ENCODE results near the gene FAM98B.

FAM98B gene

GRCh38 chr15:38453971-38454695 lies at the start of gene FAM98B:
FAM98B (plus strand) TSS chr15:38454127; CDS start chr15:38454162, 35 bp downstream.
- H3K4me3 ChIP-seq (ENCODE audit: low read depth, low read length) = peak within 1 kb of the TSS; percentile 99
- TF ChIP-seq, protein P1, sequence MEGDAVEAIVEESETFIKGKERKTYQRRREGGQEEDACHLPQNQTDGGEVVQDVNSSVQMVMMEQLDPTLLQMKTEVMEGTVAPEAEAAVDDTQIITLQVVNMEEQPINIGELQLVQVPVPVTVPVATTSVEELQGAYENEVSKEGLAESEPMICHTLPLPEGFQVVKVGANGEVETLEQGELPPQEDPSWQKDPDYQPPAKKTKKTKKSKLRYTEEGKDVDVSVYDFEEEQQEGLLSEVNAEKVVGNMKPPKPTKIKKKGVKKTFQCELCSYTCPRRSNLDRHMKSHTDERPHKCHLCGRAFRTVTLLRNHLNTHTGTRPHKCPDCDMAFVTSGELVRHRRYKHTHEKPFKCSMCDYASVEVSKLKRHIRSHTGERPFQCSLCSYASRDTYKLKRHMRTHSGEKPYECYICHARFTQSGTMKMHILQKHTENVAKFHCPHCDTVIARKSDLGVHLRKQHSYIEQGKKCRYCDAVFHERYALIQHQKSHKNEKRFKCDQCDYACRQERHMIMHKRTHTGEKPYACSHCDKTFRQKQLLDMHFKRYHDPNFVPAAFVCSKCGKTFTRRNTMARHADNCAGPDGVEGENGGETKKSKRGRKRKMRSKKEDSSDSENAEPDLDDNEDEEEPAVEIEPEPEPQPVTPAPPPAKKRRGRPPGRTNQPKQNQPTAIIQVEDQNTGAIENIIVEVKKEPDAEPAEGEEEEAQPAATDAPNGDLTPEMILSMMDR (IDR thresholded peaks at IDR 0.05; ENCODE audit: insufficient read depth, low read depth, low read length, missing control alignments) = no peak
- peak; percentile 94 for DNase-seq (ENCODE audit: low read depth)

- no peak for DNase-seq (ENCODE audit: low read depth)
- no peak overlapping the region for H3K4me3 ChIP-seq (ENCODE audit: low read depth, low read length)
- TF ChIP-seq, protein P1 (IDR thresholded peaks at IDR 0.05; ENCODE audit: insufficient read depth, low read depth, low read length, missing control alignments) = no peak
Measured at GRCh38 chr15:38406436-38406835, 47.5 kb upstream of the FAM98B start.

DNA sequence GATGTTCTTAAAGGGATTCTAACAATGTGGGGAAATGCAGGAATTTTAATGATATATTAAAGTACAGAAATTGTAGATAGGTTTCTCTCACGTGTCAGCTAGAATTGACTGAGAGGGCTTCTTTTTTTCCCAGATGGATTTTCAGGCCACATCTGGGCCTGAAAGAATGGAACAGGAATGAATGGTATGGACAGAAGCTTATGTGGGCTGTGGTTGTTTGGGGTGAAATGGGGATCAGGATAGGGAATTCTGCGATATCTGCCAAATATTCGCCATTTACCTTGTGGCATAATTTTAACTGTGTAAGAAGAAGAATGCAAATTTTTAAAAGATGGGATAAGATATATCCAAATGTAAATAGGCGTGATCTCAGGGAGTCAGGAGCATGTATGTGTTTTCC lies 45.4 kb upstream of the FAM98B start:
- TF ChIP-seq, protein P1 (IDR thresholded peaks at IDR 0.05; ENCODE audit: insufficient read depth, low read depth, low read length, missing control alignments) = no peak
- no peak for DNase-seq (ENCODE audit: low read depth)
- no peak overlapping the region for H3K4me3 ChIP-seq (ENCODE audit: low read depth, low read length)

GRCh38 chr15:38411902-38412301 lies 42.0 kb upstream of the FAM98B start:
- DNase-seq (ENCODE audit: low read depth) = no peak
- TF ChIP-seq, protein P1 (IDR thresholded peaks at IDR 0.05; ENCODE audit: insufficient read depth, low read depth, low read length, missing control alignments) = no peak
- H3K4me3 ChIP-seq (ENCODE audit: low read depth, low read length) = no peak overlapping the region

- TF ChIP-seq, protein P1 (IDR thresholded peaks at IDR 0.05; ENCODE audit: insufficient read depth, low read depth, low read length, missing control alignments) = no peak
- no peak overlapping the region for H3K4me3 ChIP-seq (ENCODE audit: low read depth, low read length)
- DNase-seq (ENCODE audit: low read depth) = no peak
Measured at GRCh38 chr15:38412466-38412865, 41.5 kb upstream of the FAM98B start.

GRCh38 chr15:38414357-38414756 lies 39.6 kb upstream of the FAM98B start:
- TF ChIP-seq, protein P1 (IDR thresholded peaks at IDR 0.05; ENCODE audit: insufficient read depth, low read depth, low read length, missing control alignments) = peak; percentile 47
- no peak overlapping the region for H3K4me3 ChIP-seq (ENCODE audit: low read depth, low read length)
- peak; percentile 35 for DNase-seq (ENCODE audit: low read depth)
